DMS53 (cell line): Measurements from ENCODE around the gene FAM50A.
A peak's percentile ranks its signal among the peaks of the same experiment; 100 is the strongest.

Experiments
- DNase-seq: peaks from one replicate; lab custom pipeline; 2025; lab: John Stamatoyannopoulos, UW

The FAM50A gene

DNA sequence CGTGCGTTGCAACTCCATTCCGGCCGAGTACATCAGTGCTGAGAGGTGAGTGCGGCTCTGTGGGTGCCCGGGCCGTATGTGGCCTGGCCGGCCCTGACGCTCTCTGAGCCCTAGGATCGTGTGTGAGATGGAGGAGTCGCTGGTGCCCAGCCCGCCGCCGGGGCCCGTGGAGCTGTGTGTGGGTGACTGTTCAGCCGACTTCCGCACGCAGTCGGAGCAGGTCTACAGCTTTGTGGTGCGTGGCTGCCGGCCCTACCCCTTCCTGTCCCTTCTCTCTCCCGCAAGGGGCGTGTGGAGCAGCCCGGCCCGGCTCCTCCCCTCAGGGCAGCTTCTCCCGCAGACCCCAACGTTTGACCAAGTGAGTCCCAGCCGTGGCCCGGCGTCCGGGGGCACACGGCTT lies 22.1 kb downstream of the FAM50A start:
- DNase-seq = no peak

GRCh38 chrX:154466907-154467306 lies 23.0 kb downstream of the FAM50A start:
- DNase-seq = no peak

DNA sequence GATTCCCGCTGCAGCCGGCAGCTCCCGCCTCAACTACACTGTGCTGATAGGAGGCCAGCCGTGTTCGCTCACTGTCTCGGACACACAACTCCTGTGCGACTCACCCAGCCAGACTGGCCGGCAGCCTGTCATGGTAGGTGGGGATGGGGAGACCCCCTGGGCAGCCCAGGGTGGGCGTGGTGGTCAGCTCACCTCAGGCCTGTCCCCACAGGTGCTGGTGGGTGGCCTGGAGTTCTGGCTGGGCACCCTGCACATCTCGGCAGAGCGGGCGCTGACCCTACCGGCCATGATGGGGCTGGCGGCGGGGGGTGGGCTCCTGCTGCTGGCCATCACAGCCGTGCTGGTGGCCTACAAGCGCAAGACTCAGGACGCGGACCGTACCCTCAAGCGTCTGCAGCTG lies 23.6 kb downstream of the FAM50A start:
- DNase-seq = no peak

GRCh38 chrX:154468217-154468616 lies 24.3 kb downstream of the FAM50A start:
- DNase-seq = no peak

- no peak for DNase-seq
These were observed 25.2 kb downstream of the FAM50A start for GRCh38 chrX:154469114-154469513.

DNA sequence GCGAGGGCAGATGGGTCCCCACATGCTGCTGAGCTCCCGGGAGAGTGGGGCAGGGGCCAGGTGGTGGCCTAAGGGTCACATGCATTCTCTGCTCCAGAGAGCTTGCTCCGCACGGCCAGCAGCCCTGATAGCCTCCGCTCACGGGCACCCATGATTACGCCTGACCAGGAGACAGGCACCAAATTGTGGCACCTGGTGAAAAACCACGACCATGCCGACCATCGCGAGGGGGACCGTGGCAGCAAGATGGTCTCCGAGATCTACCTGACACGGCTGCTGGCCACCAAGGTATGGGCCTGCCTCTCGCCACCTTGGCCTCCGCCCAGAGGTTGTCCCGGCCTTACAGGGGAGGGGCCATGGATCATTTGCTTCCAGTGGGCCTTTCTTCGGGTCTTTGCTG lies 25.9 kb downstream of the FAM50A start:
- no peak for DNase-seq

DNA sequence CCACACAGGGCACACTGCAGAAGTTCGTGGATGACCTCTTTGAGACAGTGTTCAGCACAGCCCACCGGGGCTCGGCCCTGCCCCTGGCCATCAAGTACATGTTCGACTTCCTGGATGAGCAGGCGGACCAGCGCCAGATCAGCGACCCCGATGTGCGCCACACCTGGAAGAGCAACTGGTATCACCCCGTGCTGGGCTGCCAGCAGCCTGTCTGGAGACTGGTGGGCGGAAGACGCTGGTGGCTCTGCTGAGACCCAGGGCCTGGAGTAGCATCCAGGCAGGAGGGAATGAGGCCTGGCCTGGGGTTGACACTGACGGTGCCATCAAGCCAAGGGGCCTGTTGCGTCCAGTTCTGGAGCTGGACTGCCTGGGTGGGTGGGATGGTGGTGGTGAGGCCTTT lies 26.5 kb downstream of the FAM50A start:
- DNase-seq = no peak

GRCh38 chrX:154470914-154471568 lies 27.1 kb downstream of the FAM50A start:
- no peak for DNase-seq

GRCh38 chrX:154471839-154472684 lies 28.1 kb downstream of the FAM50A start:
- no peak for DNase-seq

DNA sequence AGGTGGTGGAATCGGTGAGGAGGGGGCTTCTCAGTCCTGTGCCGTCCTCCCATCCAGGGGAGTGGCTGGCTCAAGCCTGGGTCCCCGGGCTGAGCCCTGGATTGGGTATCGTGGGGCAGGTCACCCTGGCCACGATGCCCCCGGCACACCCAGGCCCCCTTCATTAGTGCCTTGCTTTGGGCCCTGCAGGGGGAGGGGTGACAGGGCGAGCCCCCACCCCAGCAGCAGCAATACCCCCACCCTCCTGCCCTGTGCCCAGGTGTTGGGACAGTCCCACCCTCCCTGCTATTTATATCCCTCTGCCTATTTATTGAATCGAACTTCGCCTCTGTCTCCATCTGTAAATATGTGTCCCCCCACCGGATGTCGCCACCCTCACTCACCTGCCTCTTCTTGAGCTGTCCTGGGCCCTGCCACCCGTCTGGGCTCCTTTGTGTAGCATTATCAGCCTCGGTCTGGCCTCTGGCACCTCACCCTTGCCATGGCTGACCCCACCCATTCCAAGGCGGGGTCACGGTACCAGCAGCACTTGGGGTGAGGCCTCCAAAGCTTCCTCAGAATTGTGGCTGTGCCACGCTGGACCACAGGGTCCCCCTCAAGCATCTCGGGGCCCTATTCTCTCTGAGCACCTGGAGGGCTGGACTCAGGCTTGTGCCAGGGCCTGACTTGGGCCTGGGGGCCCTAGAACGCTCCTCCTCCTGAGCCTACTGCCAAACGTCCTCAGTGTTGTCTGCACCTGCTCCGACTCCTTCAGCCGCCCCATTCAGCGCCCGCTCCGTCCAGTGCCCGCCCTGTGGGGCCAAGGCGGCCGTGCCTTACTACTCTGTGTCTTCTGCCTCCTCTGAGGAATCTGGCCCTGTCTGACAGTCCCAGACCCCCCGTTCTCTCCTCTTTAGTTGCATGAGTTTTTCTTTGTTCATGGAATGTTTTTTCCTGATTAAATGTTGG lies 29.0 kb downstream of the FAM50A start:
- no peak for DNase-seq

DNA sequence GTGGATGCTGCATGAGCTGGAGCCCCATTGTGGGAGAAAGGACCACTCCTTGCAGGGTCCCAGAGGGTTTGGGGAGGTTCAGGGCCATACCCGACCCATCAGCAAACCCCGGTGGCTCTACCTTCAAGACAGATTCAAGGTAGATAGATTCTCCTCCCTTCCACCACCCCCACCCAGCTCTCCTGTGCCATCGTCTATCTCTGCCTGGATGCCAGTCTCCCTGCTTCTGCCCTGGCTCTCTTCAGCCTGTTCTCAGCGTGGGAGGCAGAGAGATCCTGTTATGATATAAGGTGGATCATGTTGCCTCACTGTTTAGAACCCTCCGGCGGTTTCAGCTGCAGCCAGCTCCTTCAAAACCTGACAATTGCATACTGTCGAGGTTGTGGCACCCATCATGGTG lies 29.7 kb downstream of the FAM50A start:
- no peak for DNase-seq

DNA sequence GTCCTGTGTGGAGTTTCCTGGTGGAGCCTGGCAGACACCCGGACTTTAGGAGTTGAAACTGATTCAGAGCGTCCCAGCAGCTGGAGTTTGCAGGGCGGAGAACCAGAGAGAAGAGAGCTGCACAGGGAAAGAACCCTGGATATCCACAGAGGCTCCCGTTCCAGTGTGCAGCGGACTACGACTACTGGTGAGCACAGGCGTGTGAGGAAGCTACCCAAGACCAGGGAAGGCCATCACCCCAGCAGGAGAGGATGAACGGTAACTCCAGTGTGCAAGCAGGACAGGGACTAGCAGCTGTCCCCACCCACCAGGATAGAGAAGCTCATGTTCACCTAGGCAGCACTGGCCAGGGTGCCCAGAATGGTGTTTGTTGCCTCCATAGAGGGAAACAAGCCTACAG lies 32.9 kb downstream of the FAM50A start:
- DNase-seq = peak; percentile 35

DNA sequence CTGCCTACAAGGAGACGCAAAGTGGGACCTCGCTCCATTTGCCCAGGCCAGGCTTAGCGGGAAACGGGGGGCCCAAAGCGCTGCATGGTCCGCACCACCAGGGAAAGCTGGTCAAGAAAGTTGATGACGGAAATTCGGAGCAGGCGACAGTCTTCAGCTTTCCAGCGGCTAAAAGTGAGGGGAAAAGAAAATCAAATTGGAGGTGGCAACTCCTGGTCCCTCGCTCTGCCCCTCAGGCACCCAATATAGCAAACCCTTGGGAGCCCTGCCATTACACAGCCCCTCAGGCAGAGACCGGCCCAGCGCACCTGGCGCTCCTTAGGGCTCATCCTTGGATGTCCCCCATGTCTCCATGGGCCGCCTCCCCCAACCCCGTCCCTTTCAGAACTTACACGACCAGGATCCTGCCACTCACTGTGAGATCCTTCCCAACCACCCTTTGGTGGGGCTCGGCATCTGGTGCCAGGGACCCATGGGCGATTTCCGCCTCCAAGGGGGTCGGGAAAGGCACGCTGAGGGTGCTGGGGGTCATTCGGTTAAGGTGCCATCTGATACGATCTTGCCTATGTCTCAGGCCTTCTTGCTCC lies 34.0 kb downstream of the FAM50A start:
- DNase-seq = peak; percentile 38

DNA sequence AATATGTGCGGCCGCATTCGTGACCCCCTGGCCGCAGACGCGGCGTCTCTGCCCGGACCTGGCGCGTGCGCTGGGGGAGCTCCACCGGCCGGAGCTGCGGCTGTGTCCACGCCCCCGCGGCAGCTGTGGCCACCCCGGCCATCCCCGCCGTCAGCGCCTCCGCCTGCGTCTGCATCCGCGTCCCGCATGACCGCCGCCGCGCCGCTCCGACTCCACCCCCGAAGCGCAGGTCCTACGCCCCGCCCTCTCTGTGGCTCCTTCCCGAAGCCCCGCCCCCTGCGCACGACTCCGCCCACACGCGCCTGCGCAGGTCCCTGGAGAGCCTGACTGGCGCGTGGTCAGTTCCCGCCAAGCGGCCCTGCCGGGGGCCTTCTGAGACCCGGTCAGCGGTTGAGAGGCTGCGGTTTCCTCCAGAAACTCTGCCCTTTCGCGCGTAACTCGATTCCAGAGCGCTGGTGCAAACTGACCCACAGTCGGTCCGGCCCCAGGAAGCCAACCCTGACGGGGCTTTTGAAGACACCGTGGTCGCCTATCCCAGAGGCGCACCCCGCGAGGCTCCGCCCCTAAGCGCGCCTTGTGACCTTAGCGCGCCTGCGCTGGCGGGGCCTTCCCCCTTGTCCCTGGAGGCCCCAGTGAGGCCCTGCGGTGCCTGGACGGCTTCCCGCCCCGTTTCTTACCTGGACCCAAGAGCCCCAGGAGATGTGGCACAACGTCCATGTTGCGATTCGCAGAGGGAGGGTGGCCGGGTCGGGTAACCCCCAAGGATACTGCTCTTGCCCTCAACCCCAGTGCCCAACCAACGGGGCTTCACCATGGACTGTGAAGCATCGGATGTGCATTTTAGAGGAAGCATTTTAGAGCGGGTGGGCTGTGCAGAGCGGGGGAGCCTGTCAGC lies 35.0 kb downstream of the FAM50A start, which contains the start of gene LAGE3:
Gene LAGE3, minus strand, starts transcription at position 554 of the 895 bp plus-strand sequence. Its CDS starts 366 bp downstream, at position 188.
- DNase-seq = peak; percentile 95

GRCh38 chrX:154481195-154481594 lies 37.3 kb downstream of the FAM50A start:
- no peak for DNase-seq

- DNase-seq = no peak
These were observed 38.1 kb downstream of the FAM50A start for GRCh38 chrX:154481911-154482601.

- DNase-seq = no peak
These were observed 38.8 kb downstream of the FAM50A start for GRCh38 chrX:154482786-154483185.

DNA sequence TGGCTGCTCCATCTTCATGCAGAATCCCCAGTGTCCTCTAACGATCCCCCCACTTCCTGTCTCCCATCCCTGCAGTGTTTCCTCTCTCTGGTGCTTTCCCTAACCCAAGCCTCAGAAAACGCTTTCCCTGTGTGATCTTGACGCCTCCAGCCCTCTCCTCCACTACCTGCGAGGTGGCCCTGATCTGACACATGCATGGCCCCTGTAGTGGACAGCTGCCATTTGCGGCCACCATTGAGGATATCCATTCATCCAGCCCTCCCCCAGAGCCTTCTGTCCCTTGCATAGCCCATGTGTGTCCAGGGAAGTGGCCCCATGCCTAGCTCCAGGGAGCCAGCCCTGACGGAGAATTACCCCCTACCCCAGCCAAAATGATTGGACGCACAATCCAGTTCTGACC lies 39.4 kb downstream of the FAM50A start:
- no peak for DNase-seq

- peak; percentile 34 for DNase-seq
These were observed 40.6 kb downstream of the FAM50A start for GRCh38 chrX:154484255-154485149.
